Measurements from ENCODE around the gene TARP.

TARP gene

DNA sequence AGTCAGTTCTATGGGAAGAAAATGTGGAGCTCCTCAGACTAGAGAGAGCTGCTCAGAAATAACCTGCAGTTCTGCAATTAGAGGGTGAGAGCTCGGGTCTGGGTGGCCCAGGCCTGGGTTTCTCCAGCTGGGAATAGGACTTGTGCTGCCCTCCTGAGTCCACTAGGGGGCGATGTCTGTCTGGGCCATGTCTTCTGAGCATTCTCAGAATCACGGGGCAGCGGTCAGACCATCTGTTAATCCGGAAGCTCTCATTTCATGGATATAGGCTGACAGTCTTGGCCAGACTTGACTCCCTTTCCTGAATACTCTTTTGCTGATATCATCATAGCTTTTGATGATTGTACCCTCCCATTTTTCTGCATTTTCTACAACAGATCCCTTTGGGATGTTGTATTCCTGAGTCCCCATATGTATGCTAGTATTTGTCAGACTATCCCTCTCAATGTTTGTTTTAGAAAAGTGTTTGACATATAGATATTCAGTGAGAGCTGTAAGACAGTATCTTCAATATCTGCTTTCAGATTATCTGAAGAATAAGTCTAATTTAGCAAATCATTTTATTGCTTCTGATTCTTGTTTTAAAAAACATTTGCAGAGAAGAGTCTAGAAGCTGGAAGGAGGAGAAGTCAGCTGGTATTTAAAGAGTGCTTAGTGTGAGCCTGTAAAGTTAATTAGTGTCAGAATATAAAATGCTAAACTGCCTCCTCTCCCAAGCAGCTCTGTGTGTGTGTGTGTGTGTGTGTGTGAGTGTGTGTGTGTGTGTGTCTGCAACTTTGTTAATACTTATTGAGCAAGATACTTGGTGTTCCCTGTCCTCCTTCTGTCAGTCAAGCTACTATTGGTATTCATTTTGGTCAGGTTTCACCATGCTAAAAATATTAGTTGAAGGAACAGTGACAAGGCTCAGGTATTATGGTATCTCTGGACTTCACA is 57.4 kb downstream of the TARP start:
- peak; percentile 83 for DNase-seq (ENCODE audit: low spot score)

DNA sequence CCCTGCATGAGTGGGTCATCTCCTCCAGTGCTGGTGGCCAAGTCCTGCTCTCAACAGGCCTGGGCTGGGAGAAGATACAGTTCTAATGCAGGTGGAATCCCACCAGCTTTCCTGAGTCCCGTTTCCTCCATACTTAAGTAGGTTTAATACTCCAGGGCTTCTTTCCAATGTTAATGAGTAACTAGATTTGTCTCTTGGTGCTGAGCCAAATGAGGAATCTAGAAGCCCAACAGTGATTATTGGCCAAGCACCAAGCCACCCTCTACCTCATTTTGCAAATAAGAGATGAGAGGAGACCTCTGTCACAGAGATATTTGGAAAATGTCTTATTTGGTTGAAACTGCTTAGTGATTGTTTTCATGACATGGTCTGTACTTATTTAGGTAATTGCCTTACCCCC is 58.3 kb downstream of the TARP start:
- no peak for DNase-seq (ENCODE audit: low spot score)

DNA sequence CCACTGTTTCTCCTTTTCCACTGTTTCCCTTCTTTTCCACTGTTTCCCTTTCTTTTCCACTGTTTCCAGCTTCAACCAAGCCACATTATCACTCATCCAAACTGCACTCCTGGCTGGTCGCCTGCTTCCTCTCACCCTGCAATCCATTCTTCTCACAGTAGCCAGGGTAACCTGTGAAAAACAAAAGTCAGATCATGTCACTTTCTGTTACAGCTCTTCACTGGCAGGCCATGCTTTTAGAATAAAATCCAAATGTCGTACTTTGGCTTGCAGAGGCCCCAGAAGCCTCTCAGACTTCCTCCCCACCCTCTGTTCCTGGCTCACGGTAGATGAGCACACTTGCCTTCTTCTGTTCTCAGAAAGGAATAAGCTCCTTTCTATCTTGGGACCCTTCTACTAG is 61.5 kb downstream of the TARP start:
- DNase-seq (ENCODE audit: low spot score), result no peak

DNA sequence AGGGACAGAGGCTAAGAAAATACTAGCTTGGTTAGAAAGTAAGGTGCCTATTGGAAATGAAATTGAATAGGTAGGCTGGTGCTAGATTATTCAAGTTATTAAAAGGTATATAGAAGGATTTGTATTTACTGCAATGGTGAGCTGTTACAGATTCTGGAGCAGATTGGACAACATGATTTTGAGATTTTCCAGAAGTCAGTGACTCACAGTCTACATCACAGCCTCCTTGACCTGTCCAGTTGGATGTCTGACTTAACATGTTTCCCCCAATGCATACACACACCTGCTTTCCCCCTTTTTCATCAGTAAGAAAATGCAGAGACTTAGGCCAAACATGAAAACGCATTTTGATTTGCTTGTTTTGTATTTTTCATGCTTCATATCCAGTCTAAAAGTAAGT is 62.0 kb downstream of the TARP start:
- no peak for DNase-seq (ENCODE audit: low spot score)
